Stomach smooth muscle (tissue), 2 donors: ENCODE measurements around the gene DGKH.

ENCODE experiments used
- H3K27ac ChIP-seq: one replicate; pipeline ENCODE4 v1.7.0; 2013; ENCODE audit warnings: mild to moderate bottlenecking, low read length, inconsistent platforms
- H3K27me3 ChIP-seq, 2 donors: one replicate each; pipeline ENCODE4 v1.7.0; 2013; ENCODE audit warnings: low read length in 2 of 2; ENCODE audit not compliant: insufficient read depth in 2 of 2, control insufficient read depth in 1 of 2
- H3K36me3 ChIP-seq, 2 donors: one replicate each; pipeline ENCODE4 v1.7.0; 2013; ENCODE audit warnings: low read length in 2 of 2; ENCODE audit not compliant: control insufficient read depth in 2 of 2, insufficient read depth in 2 of 2
- H3K4me1 ChIP-seq: one replicate; pipeline ENCODE4 v1.7.0; 2013; ENCODE audit warnings: low read length; ENCODE audit not compliant: control insufficient read depth, insufficient read depth
- H3K4me3 ChIP-seq, 2 donors: one replicate each; pipeline ENCODE4 v1.7.0; 2013; ENCODE audit warnings: low read length in 2 of 2
- H3K9ac ChIP-seq, 2 donors: one replicate each; pipeline ENCODE4 v1.7.0; 2013; ENCODE audit warnings: low read length in 2 of 2, mild to moderate bottlenecking in 1 of 2
- H3K9me3 ChIP-seq, 2 donors: one replicate each; pipeline ENCODE4 v1.7.0; 2013; ENCODE audit warnings: low read length in 2 of 2; ENCODE audit not compliant: control insufficient read depth in 2 of 2
- donor health status: healthy.
- donor health status: Pancreatic carcinoma.

The DGKH gene

DNA sequence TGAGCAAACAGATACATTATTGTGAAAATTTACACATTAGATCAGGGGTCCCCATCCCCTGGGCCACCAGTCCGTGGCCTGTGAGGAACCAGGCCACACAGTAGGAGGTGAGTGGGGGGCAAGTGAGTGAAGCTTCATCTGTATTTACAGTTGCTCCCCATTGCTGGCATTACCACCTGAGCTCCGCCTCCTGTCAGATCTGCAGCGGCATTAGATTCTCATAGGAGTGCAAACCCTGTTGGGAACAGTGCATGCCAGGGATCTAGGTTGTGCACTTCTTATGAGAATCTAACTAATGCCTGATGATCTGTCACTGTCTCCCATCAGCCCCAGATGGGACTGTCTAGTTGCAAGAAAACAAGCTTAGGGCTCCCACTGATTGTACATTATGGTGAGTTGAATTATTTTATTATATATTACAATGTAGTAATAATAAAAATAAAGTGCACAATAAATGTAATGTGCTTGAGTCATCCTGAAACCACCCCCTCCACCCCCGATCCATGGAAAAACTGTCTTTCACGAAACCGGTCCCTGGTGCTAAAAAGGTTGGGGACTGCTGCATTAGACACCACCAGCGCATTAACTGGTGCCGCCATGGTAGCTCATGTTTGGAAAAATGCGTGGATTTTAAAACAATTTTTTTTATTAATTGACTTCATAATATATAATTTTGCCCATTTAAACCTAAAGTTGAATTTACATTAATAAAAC lies 51.7 kb downstream of the DGKH start:
- Histone ChIP-seq H3K9ac (no peak overlapping the region), H3K27me3 (no peaks in the 10 kb centered on the region), H3K9me3 (peaks cover 0 to 6% of the 10 kb centered on the region in 2 donors), H3K36me3 (no peaks in the 10 kb centered on the region), H3K4me3 (no peak overlapping the region), H3K27ac (no peak overlapping the region), H3K4me1 (peaks cover 5% of the 10 kb centered on the region)

- Histone ChIP-seq H3K27ac (no peak overlapping the region), H3K4me3 (no peak overlapping the region), H3K36me3 (no peaks in the 10 kb centered on the region), H3K9ac (no peak overlapping the region), H3K4me1 (peaks cover 5% of the 10 kb centered on the region), H3K9me3 (peaks cover 0 to 6% of the 10 kb centered on the region in 2 donors), H3K27me3 (no peaks in the 10 kb centered on the region)
Measured at GRCh38 chr13:42100960-42101359, 52.5 kb downstream of the DGKH start.

DNA sequence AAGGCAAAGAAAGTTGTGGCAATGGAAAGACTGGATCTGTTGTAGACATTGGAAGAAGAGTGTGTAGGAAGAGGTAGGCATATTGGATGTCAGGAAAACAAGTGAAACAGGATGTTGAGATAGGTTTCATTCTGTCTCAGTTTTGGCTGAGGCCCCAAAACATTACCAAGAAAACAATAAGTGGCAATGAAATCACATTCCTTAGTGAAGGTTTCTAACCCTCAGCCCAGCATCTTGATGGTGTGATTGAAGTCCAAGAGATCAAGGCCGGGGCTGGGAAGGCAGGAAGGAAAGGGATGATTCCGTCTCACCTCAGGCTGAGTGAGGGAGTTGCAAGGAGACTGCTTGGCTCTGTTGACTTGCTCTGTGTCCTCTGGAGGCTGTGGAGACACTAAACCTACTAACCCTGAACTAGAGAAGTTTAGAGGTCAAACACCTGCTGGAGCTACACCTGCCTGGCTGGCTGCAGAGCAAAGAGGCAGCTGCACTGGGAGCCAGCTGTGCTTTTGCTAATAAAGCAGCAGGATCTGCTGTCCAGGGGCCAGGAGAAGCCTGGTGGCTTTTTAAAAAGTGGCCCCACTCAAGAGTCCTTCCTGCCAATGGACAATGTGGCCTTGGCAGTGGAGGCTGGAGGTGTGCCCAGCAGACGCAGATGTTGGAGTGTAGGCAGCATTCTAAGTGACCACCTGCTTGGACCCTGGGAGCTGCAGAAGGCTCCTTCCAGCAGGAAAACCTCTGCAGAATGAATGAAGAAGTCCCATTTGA lies 53.6 kb downstream of the DGKH start:
- H3K9me3 ChIP-seq = peaks cover 0 to 6% of the 10 kb centered on the region in 2 donors
- peaks cover 5% of the 10 kb centered on the region for H3K4me1 ChIP-seq
- H3K36me3 ChIP-seq = no peaks in the 10 kb centered on the region
- H3K27me3 ChIP-seq = no peaks in the 10 kb centered on the region
- H3K9ac ChIP-seq = no peak overlapping the region
- H3K27ac ChIP-seq = no peak overlapping the region
- no peak overlapping the region for H3K4me3 ChIP-seq

- no peak overlapping the region for H3K9ac ChIP-seq
- no peak overlapping the region for H3K27ac ChIP-seq
- H3K36me3 ChIP-seq = no peaks in the 10 kb centered on the region
- H3K4me1 ChIP-seq = peaks cover 7% of the 10 kb centered on the region
- H3K9me3 ChIP-seq = peaks cover 0 to 6% of the 10 kb centered on the region in 2 donors
- H3K27me3 ChIP-seq = no peaks in the 10 kb centered on the region
- H3K4me3 ChIP-seq = no peak overlapping the region
Measured at GRCh38 chr13:42102961-42103865, 54.8 kb downstream of the DGKH start.

GRCh38 chr13:42106998-42107397 lies 58.5 kb downstream of the DGKH start:
- no peak overlapping the region for H3K9ac ChIP-seq
- H3K9me3 ChIP-seq = peaks cover 0 to 6% of the 10 kb centered on the region in 2 donors
- H3K36me3 ChIP-seq = no peaks in the 10 kb centered on the region
- H3K27ac ChIP-seq = no peak overlapping the region
- no peaks in the 10 kb centered on the region for H3K27me3 ChIP-seq
- H3K4me3 ChIP-seq = no peak overlapping the region
- H3K4me1 ChIP-seq = peaks cover 6% of the 10 kb centered on the region

- no peak overlapping the region for H3K27ac ChIP-seq
- H3K4me3 ChIP-seq = no peak overlapping the region
- H3K36me3 ChIP-seq = no peaks in the 10 kb centered on the region
- no peaks in the 10 kb centered on the region for H3K27me3 ChIP-seq
- peaks cover 2% of the 10 kb centered on the region for H3K4me1 ChIP-seq
- no peak overlapping the region for H3K9ac ChIP-seq
- peaks cover 0 to 6% of the 10 kb centered on the region in 2 donors for H3K9me3 ChIP-seq
Measured at GRCh38 chr13:42107421-42107820, 59.0 kb downstream of the DGKH start.

- Histone ChIP-seq H3K27ac (no peak overlapping the region), H3K27me3 (no peaks in the 10 kb centered on the region), H3K4me1 (peaks cover 2% of the 10 kb centered on the region), H3K36me3 (no peaks in the 10 kb centered on the region), H3K4me3 (no peak overlapping the region), H3K9me3 (peaks cover 0 to 6% of the 10 kb centered on the region in 2 donors), H3K9ac (no peak overlapping the region)
Measured at GRCh38 chr13:42108217-42108616, 59.8 kb downstream of the DGKH start.

DNA sequence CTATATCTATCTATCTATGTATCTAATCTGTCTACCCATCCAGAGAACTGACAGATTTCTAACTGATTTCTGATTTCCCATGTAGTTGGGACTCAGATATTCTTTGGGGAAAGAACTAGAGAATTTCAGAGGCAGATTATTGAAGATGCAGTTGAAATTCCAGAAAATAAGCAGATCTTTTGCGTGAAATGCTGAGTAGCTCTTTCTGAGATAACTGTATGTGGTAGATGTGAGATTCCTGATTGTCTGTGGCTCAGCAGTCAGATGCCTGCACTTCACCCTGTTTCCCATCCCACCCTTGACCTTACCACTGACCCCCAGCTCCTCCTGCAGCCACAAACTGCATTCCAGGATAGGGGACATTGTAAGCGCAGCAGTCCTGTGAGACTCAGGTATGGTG lies 61.5 kb downstream of the DGKH start:
- Histone ChIP-seq H3K4me3 (no peak overlapping the region), H3K27ac (no peak overlapping the region), H3K36me3 (no peaks in the 10 kb centered on the region), H3K27me3 (no peaks in the 10 kb centered on the region), H3K4me1 (peaks cover 5% of the 10 kb centered on the region), H3K9me3 (no peaks in the 10 kb centered on the region), H3K9ac (no peak overlapping the region)

DNA sequence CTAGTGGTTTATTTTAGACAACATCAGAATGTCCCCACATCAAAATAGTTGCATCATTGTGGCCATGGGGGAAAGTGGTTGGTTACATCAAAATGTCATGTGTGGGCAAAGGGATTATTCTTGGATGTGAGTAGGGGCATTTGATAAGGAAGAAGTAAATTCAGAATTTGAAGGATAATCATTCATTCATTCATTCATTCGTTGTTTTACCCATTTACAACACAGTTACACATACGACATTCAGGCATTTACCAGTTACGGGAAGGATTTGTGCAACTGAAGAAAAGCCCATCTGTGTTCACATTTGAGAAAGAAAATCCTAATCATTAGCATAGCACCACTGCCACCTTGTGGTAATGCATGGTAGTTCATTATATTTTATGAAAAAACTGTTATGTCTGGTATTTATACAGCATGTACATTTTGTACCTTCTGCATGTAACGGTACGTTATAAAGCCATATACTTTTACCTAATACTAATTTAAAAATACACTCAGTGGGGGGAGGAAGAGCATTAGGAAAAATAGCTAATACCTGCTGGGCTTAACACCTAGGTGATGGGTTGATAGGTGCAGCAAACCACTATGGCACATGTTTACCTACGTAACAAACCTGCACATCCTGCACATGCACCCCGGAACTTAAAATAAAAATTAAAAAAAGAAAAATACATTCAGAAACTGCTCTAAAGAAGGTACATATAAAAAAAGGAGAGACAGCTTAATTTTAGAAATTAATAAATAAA lies 62.1 kb downstream of the DGKH start:
- peaks cover 5% of the 10 kb centered on the region for H3K4me1 ChIP-seq
- H3K27ac ChIP-seq = no peak overlapping the region
- no peak overlapping the region for H3K4me3 ChIP-seq
- no peaks in the 10 kb centered on the region for H3K27me3 ChIP-seq
- H3K9me3 ChIP-seq = no peaks in the 10 kb centered on the region
- no peak overlapping the region for H3K9ac ChIP-seq
- no peaks in the 10 kb centered on the region for H3K36me3 ChIP-seq

DNA sequence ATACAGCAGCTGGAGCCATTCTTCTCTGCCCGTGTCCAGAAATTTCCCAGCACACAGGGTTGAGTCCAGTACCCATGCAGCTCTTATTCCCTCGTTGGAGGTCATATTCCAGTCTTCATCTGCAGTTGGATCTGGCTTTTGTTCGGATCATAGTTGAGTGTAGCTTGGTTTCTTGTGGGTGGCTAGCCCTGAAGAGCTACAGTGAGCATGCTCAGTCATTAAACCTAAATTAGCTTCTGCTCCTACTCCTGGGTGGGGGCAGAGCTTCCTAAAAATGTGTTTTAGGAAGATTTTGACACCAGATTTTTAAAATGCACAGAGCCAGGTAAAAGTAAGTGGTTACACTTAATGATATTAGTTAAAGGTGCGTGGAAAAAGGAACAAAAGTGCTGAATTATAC lies 64.4 kb downstream of the DGKH start:
- Histone ChIP-seq H3K4me1 (peaks cover 7% of the 10 kb centered on the region), H3K36me3 (no peaks in the 10 kb centered on the region), H3K27me3 (no peaks in the 10 kb centered on the region), H3K4me3 (no peak overlapping the region), H3K9ac (no peak overlapping the region), H3K27ac (no peak overlapping the region), H3K9me3 (no peaks in the 10 kb centered on the region)
